CD14-positive monocyte (primary cell): ENCODE measurements around the gene GNRH2. TPM values are rescaled to one million over a fixed set of nuclear protein-coding genes. Genes with fewer than 3 reads are reported as not detected.

Source experiments
- DNase-seq, 3 donors: peaks; one replicate each; pipeline ENCODE4 v3.0.0-alpha.2; 2011 to 2022
- H2AFZ ChIP-seq: 2 replicates; pipeline ENCODE4 v1.6.0; 2012; ENCODE audit warnings: mild to moderate bottlenecking, low read depth, low read length, inconsistent platforms; ENCODE audit not compliant: insufficient read depth, poor library complexity, severe bottlenecking
- H3K27ac ChIP-seq, 2 donors: 1 replicate in 1 of 2; 2 replicates in 1 of 2; pipeline ENCODE4 v1.5.1; 2012 to 2013; ENCODE audit warnings: low read length in 2 of 2, control low read depth in 1 of 2, inconsistent platforms in 1 of 2, low read depth in 1 of 2, mild to moderate bottlenecking in 1 of 2
- H3K27me3 ChIP-seq, 2 donors: one replicate each; pipeline versions ENCODE4 v1.6.0 to v1.6.1; 2011 to 2013; ENCODE audit warnings: low read length in 2 of 2; ENCODE audit not compliant: control insufficient read depth in 2 of 2, insufficient read depth in 2 of 2
- H3K36me3 ChIP-seq, 2 donors: replicated peaks in 1 of 2; 1 replicate in 1 of 2; 2 replicates in 1 of 2; pipeline versions ENCODE4 v1.5.1 to v1.6.1; 2012 to 2013; ENCODE audit warnings: low read length in 2 of 2, control low read depth in 1 of 2, inconsistent platforms in 1 of 2, mild to moderate bottlenecking in 1 of 2; ENCODE audit not compliant: insufficient read depth in 2 of 2, control insufficient read depth in 1 of 2
- H3K4me1 ChIP-seq, 2 donors: 1 replicate in 1 of 2; 2 replicates in 1 of 2; pipeline versions ENCODE4 v1.5.1 to v1.6.1; 2012 to 2013; ENCODE audit warnings: low read length in 2 of 2, control low read depth in 1 of 2, inconsistent platforms in 1 of 2, mild to moderate bottlenecking in 1 of 2, moderate library complexity in 1 of 2; ENCODE audit not compliant: insufficient read depth in 2 of 2, control insufficient read depth in 1 of 2
- H3K4me2 ChIP-seq: replicated peaks from 2 replicates; pipeline ENCODE3; 2012; ENCODE audit warnings: low read length, moderate library complexity, mild to moderate bottlenecking; ENCODE audit not compliant: poor library complexity, severe bottlenecking; ENCODE audit errors: extremely low read depth
- H3K4me3 ChIP-seq, 3 experiments: fragments of 200-600 bp in 1 of 3; sonication (generic) in 1 of 3; replicated peaks in 1 of 3; 1 replicate in 2 of 3; 2 replicates in 1 of 3; pipeline ENCODE4 v1.5.1; 2011 to 2013; ENCODE audit warnings: low read length in 3 of 3, mild to moderate bottlenecking in 3 of 3, control low read depth in 2 of 3, low read depth in 2 of 3, inconsistent platforms in 1 of 3, moderate library complexity in 1 of 3
- H3K79me2 ChIP-seq: 2 replicates; pipeline ENCODE4 v1.6.0; 2012; ENCODE audit warnings: mild to moderate bottlenecking, control low read depth, inconsistent platforms, low read length, moderate library complexity; ENCODE audit not compliant: insufficient read depth
- H3K9ac ChIP-seq: 2 replicates; pipeline ENCODE4 v1.6.0; 2017; ENCODE audit warnings: low read length, mild to moderate bottlenecking; ENCODE audit not compliant: insufficient read depth, poor library complexity, severe bottlenecking
- H3K9me3 ChIP-seq, 2 donors: replicated peaks in 1 of 2; 1 replicate in 1 of 2; 2 replicates in 1 of 2; pipeline versions ENCODE4 v1.5.1 to v1.6.1; 2012 to 2013; ENCODE audit warnings: low read length in 2 of 2, control low read depth in 1 of 2; ENCODE audit not compliant: control insufficient read depth in 1 of 2, insufficient read depth in 1 of 2
- H4K20me1 ChIP-seq: 2 replicates; pipeline ENCODE4 v1.6.0; 2012; ENCODE audit warnings: mild to moderate bottlenecking, low read length, control low read depth, moderate library complexity; ENCODE audit not compliant: insufficient read depth
- H3K27ac Mint-ChIP-seq, 7 donors: one replicate each; pipeline ENCODE4 v1.8.0; 2020; ENCODE audit warnings: mild to moderate bottlenecking in 7 of 7, mixed read lengths in 7 of 7, moderate library complexity in 6 of 7, inconsistent platforms in 2 of 7
- H3K27me3 Mint-ChIP-seq, 3 donors: one replicate each; pipeline ENCODE4 v1.8.0; 2021 to 2022; ENCODE audit warnings: low read depth in 3 of 3, mild to moderate bottlenecking in 3 of 3, mixed read lengths in 3 of 3, moderate library complexity in 3 of 3, inconsistent platforms in 1 of 3
- H3K36me3 Mint-ChIP-seq, 2 donors: one replicate each; pipeline ENCODE4 v1.8.0; 2020; ENCODE audit warnings: mixed read lengths in 2 of 2, inconsistent platforms in 1 of 2, mild to moderate bottlenecking in 1 of 2
- H3K4me1 Mint-ChIP-seq: one replicate; pipeline ENCODE4 v1.8.0; 2020; ENCODE audit warnings: mild to moderate bottlenecking, mixed read lengths
- H3K4me3 Mint-ChIP-seq, 2 donors: one replicate each; pipeline ENCODE4 v1.8.0; 2020; ENCODE audit warnings: mild to moderate bottlenecking in 2 of 2, mixed read lengths in 2 of 2, moderate library complexity in 1 of 2
- H3K9me3 Mint-ChIP-seq, 7 donors: one replicate each; pipeline ENCODE4 v1.8.0; 2020 to 2022; ENCODE audit warnings: mixed read lengths in 7 of 7, mild to moderate bottlenecking in 6 of 7, moderate library complexity in 6 of 7, inconsistent platforms in 2 of 7
- WGBS: methylation state at CpG from one replicate; pipeline ENCODE4 v1.1.5; 2013; ENCODE audit warnings: missing lambda C conversion rate; ENCODE audit not compliant: insufficient coverage; 5-methylcytosine and 5-hydroxymethylcytosine counted together
- intact Hi-C, 2 donors: fragments of 100-400 bp; cut with micrococcal nuclease; formaldehyde crosslinking; loops; one replicate each; pipeline versions ENCODE4 v1.15.0 to v1.15.1; 2023
- polyA plus RNA-seq, 3 donors: library from polyadenylated mRNA; depleted of rRNA in 1 of 3; unstranded in 2 of 3; stranded (reverse) in 1 of 3; fragments of 300-500 nt in 2 of 3; fragments of >200 nt in 1 of 3; fragmentation: Illumina TruSeq in 2 of 3; gene quantifications; 1 replicate in 2 of 3; 2 replicates in 1 of 3; pipeline ENCODE4 v1.2.3, GENCODE V29; 2012 to 2021
- TF ChIP-seq, protein P1 (sequence below): fragments of 200-600 bp; IDR thresholded peaks from one replicate; pipeline ENCODE4 v1.8.0; 2022; ENCODE audit warnings: antibody characterized with exemption, mild to moderate bottlenecking

Gene GNRH2
- polyA plus RNA-seq, 3 donors = not detected

DNA sequence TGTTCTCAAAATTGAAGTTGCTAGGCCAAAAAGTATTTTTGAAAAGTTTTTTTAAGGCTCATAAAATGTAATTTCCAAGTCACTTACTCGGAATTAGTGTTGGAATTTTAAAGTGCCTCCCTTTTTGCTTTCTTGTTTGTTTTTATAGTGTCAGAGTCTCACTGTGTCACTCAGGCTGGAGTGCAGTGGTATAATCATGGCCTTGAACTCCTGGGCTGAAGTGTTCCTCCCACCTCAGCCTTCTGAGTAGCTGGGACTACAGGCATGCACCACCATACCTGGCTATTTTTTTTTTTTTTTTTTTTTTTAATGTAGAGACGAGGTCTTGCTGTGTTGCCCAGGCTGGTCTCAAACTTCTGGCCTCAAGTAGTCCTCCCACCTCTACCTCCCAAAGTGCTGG lies 40.0 kb upstream of the GNRH2 start:
- no peak overlapping the region for H3K27ac ChIP-seq
- no peaks in the 10 kb centered on the region for H3K4me1 ChIP-seq
- H3K9ac ChIP-seq = no peak overlapping the region
- H2AFZ ChIP-seq = no peak overlapping the region
- intact Hi-C loops = loop anchor here in 1 of 2 donors (10.0 kb wide), 1 partner anchor 259 kb away; no protein-coding TSS in a partner anchor
- no peaks in the 10 kb centered on the region for H4K20me1 ChIP-seq
- H3K36me3 Mint-ChIP-seq = peaks cover 47 to 74% of the 10 kb centered on the region in 2 donors
- H3K27me3 Mint-ChIP-seq = peaks cover 0 to 3% (median 2%) of the 10 kb centered on the region in 3 donors
- no peak overlapping the region for H3K4me3 ChIP-seq
- H3K4me1 Mint-ChIP-seq = no peaks in the 10 kb centered on the region
- TF ChIP-seq, protein P1, sequence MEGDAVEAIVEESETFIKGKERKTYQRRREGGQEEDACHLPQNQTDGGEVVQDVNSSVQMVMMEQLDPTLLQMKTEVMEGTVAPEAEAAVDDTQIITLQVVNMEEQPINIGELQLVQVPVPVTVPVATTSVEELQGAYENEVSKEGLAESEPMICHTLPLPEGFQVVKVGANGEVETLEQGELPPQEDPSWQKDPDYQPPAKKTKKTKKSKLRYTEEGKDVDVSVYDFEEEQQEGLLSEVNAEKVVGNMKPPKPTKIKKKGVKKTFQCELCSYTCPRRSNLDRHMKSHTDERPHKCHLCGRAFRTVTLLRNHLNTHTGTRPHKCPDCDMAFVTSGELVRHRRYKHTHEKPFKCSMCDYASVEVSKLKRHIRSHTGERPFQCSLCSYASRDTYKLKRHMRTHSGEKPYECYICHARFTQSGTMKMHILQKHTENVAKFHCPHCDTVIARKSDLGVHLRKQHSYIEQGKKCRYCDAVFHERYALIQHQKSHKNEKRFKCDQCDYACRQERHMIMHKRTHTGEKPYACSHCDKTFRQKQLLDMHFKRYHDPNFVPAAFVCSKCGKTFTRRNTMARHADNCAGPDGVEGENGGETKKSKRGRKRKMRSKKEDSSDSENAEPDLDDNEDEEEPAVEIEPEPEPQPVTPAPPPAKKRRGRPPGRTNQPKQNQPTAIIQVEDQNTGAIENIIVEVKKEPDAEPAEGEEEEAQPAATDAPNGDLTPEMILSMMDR = no peak
- no peak overlapping the region for H3K4me3 Mint-ChIP-seq
- no peaks in the 10 kb centered on the region for H3K9me3 ChIP-seq
- 100% methylated on average over 1 of the region's 2 CpGs for WGBS
- no peak overlapping the region for H3K27ac Mint-ChIP-seq
- H3K27me3 ChIP-seq = no peaks in the 10 kb centered on the region
- H3K36me3 ChIP-seq = peaks cover 37 to 62% of the 10 kb centered on the region in 2 donors
- H3K9me3 Mint-ChIP-seq = no peaks in the 10 kb centered on the region
- no peak overlapping the region for H3K4me2 ChIP-seq
- DNase-seq = no peak
- no peaks in the 10 kb centered on the region for H3K79me2 ChIP-seq

DNA sequence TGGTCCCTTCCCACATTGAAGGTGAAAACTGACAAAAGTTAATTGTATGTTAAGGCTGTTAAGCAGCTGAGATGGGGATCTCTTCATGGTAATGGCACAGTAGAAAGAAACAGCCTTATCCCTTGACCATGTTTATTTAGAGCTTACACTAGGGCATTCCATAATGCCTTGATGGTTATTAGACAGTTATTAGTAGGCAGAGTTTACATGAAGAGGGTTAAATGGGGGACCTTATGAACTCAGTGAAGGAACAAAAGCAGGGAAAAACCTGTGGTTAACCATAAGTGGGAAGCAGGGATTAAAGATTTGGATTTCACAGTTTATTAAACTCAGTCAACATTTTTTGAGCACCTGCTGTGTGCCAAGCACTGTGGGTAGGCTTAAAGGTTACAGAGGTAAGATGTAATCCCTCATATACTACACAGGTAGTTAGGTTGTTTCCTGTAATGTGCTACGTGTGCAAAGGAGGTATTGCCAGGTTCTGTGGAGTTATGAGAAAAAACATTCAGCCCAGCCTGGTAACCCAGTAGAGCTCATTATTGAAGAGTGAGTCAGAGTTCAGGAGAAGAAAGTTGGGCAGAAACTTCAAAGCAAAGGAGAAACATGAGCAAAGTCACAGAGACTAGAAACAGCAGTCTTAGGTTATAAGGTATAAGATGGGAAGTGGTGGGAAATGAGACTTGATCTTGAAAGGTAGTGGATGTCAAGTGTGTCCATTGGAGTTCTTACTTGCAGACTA lies 32.3 kb upstream of the GNRH2 start:
- Histone ChIP-seq H3K4me1 (no peaks in the 10 kb centered on the region), H3K27ac (no peak overlapping the region), H3K4me2 (no peak overlapping the region), H3K9me3 (no peaks in the 10 kb centered on the region), H3K79me2 (no peaks in the 10 kb centered on the region), H4K20me1 (no peaks in the 10 kb centered on the region), H3K27me3 (no peaks in the 10 kb centered on the region), H3K9ac (no peak overlapping the region), H2AFZ (no peak overlapping the region), H3K4me3 (no peak overlapping the region), H3K36me3 (peaks cover 48 to 91% of the 10 kb centered on the region in 2 donors)
- Mint-ChIP-seq H3K36me3 (peaks cover 65 to 76% of the 10 kb centered on the region in 2 donors), H3K4me3 (no peak overlapping the region), H3K9me3 (no peaks in the 10 kb centered on the region), H3K4me1 (no peaks in the 10 kb centered on the region), H3K27ac (peak overlapping the region in 1 of 7 donors; percentile 57), H3K27me3 (no peaks in the 10 kb centered on the region)
- 14% methylated on average over 1 of the region's 1 CpG for WGBS
- DNase-seq = no peak
- TF ChIP-seq, protein P1 = no peak
- intact Hi-C loops = no loop called here
